ENCODE results near the gene TAAR6. TPM values are rescaled to one million over a fixed set of nuclear protein-coding genes. Genes with fewer than 3 reads are reported as not detected.

Gene TAAR6
- total RNA-seq, 1 donor from 2014 or later: not detected

- H3K27ac Mint-ChIP-seq (ENCODE audit: unreplicated experiment): no peak overlapping the region
- H3K4me3 Mint-ChIP-seq (ENCODE audit: unreplicated experiment): no peak overlapping the region
- peaks cover 37% of the 10 kb centered on the region for H3K27me3 Mint-ChIP-seq (ENCODE audit: low read depth)
- TF ChIP-seq CTCF (IDR thresholded peaks at IDR 0.05): no peak
- no peak for DNase-seq (ENCODE audit: low spot score)
- H3K36me3 Mint-ChIP-seq (ENCODE audit: low read depth): peaks cover 3% of the 10 kb centered on the region
- no peaks in the 10 kb centered on the region for H3K9me3 Mint-ChIP-seq (ENCODE audit: low read depth)
- no peaks in the 10 kb centered on the region for H3K4me1 Mint-ChIP-seq (ENCODE audit: low read depth)
These were observed 1.5 kb upstream of the TAAR6 start for GRCh38 chr6:132568611-132569010.

GRCh38 chr6:132569170-132569569 lies 952 bp upstream of the TAAR6 start:
- peaks cover 37% of the 10 kb centered on the region for H3K27me3 Mint-ChIP-seq (ENCODE audit: low read depth)
- no peak overlapping the region for H3K27ac Mint-ChIP-seq (ENCODE audit: unreplicated experiment)
- H3K36me3 Mint-ChIP-seq (ENCODE audit: low read depth): peaks cover 3% of the 10 kb centered on the region
- no peaks in the 10 kb centered on the region for H3K4me1 Mint-ChIP-seq (ENCODE audit: low read depth)
- H3K4me3 Mint-ChIP-seq (ENCODE audit: unreplicated experiment): no peak overlapping the region
- no peak for DNase-seq (ENCODE audit: low spot score)
- no peak for TF ChIP-seq CTCF (IDR thresholded peaks at IDR 0.05)
- no peaks in the 10 kb centered on the region for H3K9me3 Mint-ChIP-seq (ENCODE audit: low read depth)

GRCh38 chr6:132571774-132572173 lies 1.7 kb downstream of the TAAR6 start:
- Mint-ChIP-seq H3K4me1 (ENCODE audit: low read depth) (no peaks in the 10 kb centered on the region), H3K9me3 (ENCODE audit: low read depth) (no peaks in the 10 kb centered on the region), H3K27ac (ENCODE audit: unreplicated experiment) (no peak overlapping the region), H3K36me3 (ENCODE audit: low read depth) (peaks cover 3% of the 10 kb centered on the region), H3K4me3 (ENCODE audit: unreplicated experiment) (no peak overlapping the region), H3K27me3 (ENCODE audit: low read depth) (peaks cover 38% of the 10 kb centered on the region)
- no peak for DNase-seq (ENCODE audit: low spot score)
- no peak for TF ChIP-seq CTCF (IDR thresholded peaks at IDR 0.05)

GRCh38 chr6:132584698-132585097 lies 14.6 kb downstream of the TAAR6 start:
- Mint-ChIP-seq H3K4me1 (ENCODE audit: low read depth) (no peaks in the 10 kb centered on the region), H3K4me3 (ENCODE audit: unreplicated experiment) (no peak overlapping the region), H3K27me3 (ENCODE audit: low read depth) (peaks cover 30% of the 10 kb centered on the region), H3K9me3 (ENCODE audit: low read depth) (peaks cover 6% of the 10 kb centered on the region), H3K27ac (ENCODE audit: unreplicated experiment) (no peak overlapping the region), H3K36me3 (ENCODE audit: low read depth) (no peaks in the 10 kb centered on the region)
- DNase-seq (ENCODE audit: low spot score): no peak
- TF ChIP-seq CTCF (IDR thresholded peaks at IDR 0.05): no peak

GRCh38 chr6:132587424-132587823 lies 17.3 kb downstream of the TAAR6 start:
- no peaks in the 10 kb centered on the region for H3K4me1 Mint-ChIP-seq (ENCODE audit: low read depth)
- H3K36me3 Mint-ChIP-seq (ENCODE audit: low read depth): no peaks in the 10 kb centered on the region
- H3K27ac Mint-ChIP-seq (ENCODE audit: unreplicated experiment): no peak overlapping the region
- TF ChIP-seq CTCF (IDR thresholded peaks at IDR 0.05): no peak
- no peak overlapping the region for H3K4me3 Mint-ChIP-seq (ENCODE audit: unreplicated experiment)
- peaks cover 31% of the 10 kb centered on the region for H3K27me3 Mint-ChIP-seq (ENCODE audit: low read depth)
- H3K9me3 Mint-ChIP-seq (ENCODE audit: low read depth): no peaks in the 10 kb centered on the region
- no peak for DNase-seq (ENCODE audit: low spot score)

Data from chondrocyte (in vitro differentiated cells).